BLaER1 (cell line): ENCODE results near the gene SCN8A.

Source experiments
- H3K27ac ChIP-seq: shearing (Covaris generic); formaldehyde crosslinking; 2 replicates; pipeline ENCODE4 v1.8.1; 2022
- H3K27me3 ChIP-seq: shearing (Covaris generic); formaldehyde crosslinking; 2 replicates; pipeline ENCODE4 v1.8.1; 2022
- H3K36me3 ChIP-seq: shearing (Covaris generic); formaldehyde crosslinking; 2 replicates; pipeline ENCODE4 v1.8.1; 2022
- H3K4me1 ChIP-seq: shearing (Covaris generic); formaldehyde crosslinking; 2 replicates; pipeline ENCODE4 v1.8.1; 2022
- H3K4me2 ChIP-seq: shearing (Covaris generic); formaldehyde crosslinking; 2 replicates; pipeline ENCODE4 v1.8.1; 2022
- H3K4me3 ChIP-seq: shearing (Covaris generic); formaldehyde crosslinking; 2 replicates; pipeline ENCODE4 v1.8.1; 2022
- H3K9ac ChIP-seq: shearing (Covaris generic); formaldehyde crosslinking; 2 replicates; pipeline ENCODE4 v1.8.1; 2022
- H3K9me3 ChIP-seq: shearing (Covaris generic); formaldehyde crosslinking; 2 replicates; pipeline ENCODE4 v1.8.1; 2022
- H4K20me1 ChIP-seq: shearing (Covaris generic); formaldehyde crosslinking; 2 replicates; pipeline ENCODE4 v1.8.1; 2022
- Cebpa-rat ChIP-seq: shearing (Covaris generic); IDR thresholded peaks from 2 replicates; pipeline ENCODE4 v1.8.1; 2022

The SCN8A gene

DNA sequence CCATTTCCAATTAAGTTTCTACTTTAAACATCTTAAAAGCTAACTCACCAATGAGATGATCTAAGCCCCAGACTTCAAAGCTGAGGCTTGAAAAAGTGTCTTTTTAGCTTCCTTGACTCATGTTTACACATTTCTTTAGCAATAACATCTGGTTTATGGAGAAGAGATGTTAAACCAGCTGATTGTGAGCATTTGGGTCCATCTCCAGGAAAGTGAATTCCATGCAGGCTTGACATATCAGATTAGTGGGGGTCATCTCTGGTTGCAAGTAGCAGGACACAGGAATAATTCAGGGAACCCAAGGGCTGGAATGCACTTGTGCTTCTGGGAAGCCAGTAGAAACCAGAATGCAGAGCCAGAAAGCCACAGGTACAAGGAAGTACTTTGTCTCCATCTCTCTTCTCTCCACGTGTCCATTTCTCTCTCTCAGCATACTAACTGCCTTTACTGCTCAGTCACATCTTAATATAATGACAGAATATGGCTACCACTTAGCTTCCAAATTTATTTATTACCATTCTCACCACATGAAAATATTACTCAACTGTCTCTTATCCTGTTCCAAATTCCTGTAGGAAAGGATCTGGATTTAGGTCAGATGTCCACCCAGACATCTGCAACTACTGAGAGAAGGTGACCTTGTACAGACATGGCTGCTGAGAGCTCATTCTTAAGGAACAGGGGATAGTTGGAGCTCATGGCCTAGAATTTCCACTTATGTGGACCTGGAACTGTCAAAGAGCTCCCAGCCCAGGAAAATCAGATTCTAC, 104.4 kb downstream of the SCN8A start:
- no peak for TF ChIP-seq Cebpa-rat
- Histone ChIP-seq H3K27ac (no peak overlapping the region), H3K4me3 (no peak overlapping the region), H3K4me2 (no peak overlapping the region), H3K27me3 (no peaks in the 10 kb centered on the region), H3K9ac (no peak overlapping the region), H3K4me1 (no peaks in the 10 kb centered on the region), H4K20me1 (no peaks in the 10 kb centered on the region), H3K9me3 (no peaks in the 10 kb centered on the region), H3K36me3 (no peaks in the 10 kb centered on the region)

GRCh38 chr12:51699219-51699618, 108.2 kb downstream of the SCN8A start:
- no peak overlapping the region for H3K4me3 ChIP-seq
- no peaks in the 10 kb centered on the region for H3K36me3 ChIP-seq
- H4K20me1 ChIP-seq, result no peaks in the 10 kb centered on the region
- no peaks in the 10 kb centered on the region for H3K9me3 ChIP-seq
- no peak overlapping the region for H3K27ac ChIP-seq
- H3K9ac ChIP-seq, result no peak overlapping the region
- no peak for TF ChIP-seq Cebpa-rat
- H3K27me3 ChIP-seq, result no peaks in the 10 kb centered on the region
- no peak overlapping the region for H3K4me2 ChIP-seq
- H3K4me1 ChIP-seq, result peaks cover 6% of the 10 kb centered on the region; the same call in 1 of the 2 replicates

DNA sequence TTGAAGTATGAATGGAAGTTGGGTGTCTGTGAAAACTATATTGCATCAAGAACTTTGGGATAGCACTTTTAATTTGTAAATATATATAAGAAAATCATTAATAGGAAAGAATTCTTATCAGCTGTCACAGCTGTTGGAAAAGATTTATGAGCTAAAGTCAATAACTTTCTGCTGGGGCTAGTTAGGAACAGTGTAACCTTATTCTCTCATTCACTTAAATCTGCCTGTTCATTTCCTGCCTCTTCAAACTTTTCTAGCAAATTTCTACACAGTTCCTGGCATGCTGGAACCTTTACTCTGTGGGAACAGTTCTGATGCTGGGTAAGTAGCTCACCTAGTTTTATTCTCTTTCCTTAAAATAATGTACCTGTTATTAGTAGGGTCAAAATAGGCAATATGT, 109.9 kb downstream of the SCN8A start:
- Histone ChIP-seq H3K9me3 (no peaks in the 10 kb centered on the region), H3K9ac (no peak overlapping the region), H3K4me1 (peaks cover 6% of the 10 kb centered on the region; the same call in 1 of the 2 replicates), H3K36me3 (no peaks in the 10 kb centered on the region), H3K27me3 (no peaks in the 10 kb centered on the region), H4K20me1 (no peaks in the 10 kb centered on the region), H3K27ac (no peak overlapping the region), H3K4me3 (no peak overlapping the region), H3K4me2 (no peak overlapping the region)
- TF ChIP-seq Cebpa-rat, result no peak

DNA sequence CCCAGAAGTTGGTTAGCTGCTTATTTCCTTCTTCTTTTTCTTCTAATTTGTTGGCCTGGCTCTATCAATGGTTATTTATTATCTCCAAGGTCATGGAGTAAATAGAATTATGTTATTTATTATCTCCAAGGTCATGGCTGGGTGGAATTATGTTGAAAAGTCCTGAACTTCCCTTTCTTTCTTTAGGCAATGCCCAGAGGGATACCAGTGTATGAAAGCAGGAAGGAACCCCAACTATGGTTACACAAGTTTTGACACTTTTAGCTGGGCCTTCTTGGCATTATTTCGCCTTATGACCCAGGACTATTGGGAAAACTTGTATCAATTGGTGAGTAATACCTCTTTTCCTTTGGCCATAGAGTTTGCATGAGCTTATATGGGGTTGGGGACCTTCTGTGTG, 111.6 kb downstream of the SCN8A start:
- Histone ChIP-seq H3K27me3 (no peaks in the 10 kb centered on the region), H3K27ac (no peak overlapping the region), H3K4me1 (peaks cover 6% of the 10 kb centered on the region; the same call in 1 of the 2 replicates), H4K20me1 (no peaks in the 10 kb centered on the region), H3K4me2 (no peak overlapping the region), H3K9me3 (no peaks in the 10 kb centered on the region), H3K4me3 (no peak overlapping the region), H3K9ac (no peak overlapping the region), H3K36me3 (no peaks in the 10 kb centered on the region)
- TF ChIP-seq Cebpa-rat, result no peak

- Histone ChIP-seq H3K27me3 (no peaks in the 10 kb centered on the region), H3K4me1 (peaks cover 6% of the 10 kb centered on the region; the same call in 1 of the 2 replicates), H3K9ac (no peak overlapping the region), H3K36me3 (no peaks in the 10 kb centered on the region), H3K4me2 (no peak overlapping the region), H3K4me3 (no peak overlapping the region), H3K27ac (no peak overlapping the region), H4K20me1 (no peaks in the 10 kb centered on the region), H3K9me3 (no peaks in the 10 kb centered on the region)
- no peak for TF ChIP-seq Cebpa-rat
Observed at GRCh38 chr12:51705450-51705849, 114.4 kb downstream of the SCN8A start.

DNA sequence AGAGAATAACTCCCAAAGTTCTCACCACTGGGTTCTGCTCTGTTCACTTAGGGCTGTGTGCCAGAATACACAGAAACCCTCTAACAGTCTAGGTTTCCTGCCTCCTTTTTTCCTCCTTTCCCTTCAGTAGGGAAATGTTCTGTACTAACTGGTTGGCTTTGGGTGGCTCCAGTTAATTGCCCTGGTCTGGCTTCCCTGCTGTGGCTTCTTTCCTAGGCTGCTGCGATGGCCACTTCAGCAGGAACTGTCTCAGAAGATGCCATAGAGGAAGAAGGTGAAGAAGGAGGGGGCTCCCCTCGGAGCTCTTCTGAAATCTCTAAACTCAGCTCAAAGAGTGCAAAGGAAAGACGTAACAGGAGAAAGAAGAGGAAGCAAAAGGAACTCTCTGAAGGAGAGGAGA, 115.2 kb downstream of the SCN8A start:
- H3K27me3 ChIP-seq, result no peaks in the 10 kb centered on the region
- H3K27ac ChIP-seq, result no peak overlapping the region
- H3K4me1 ChIP-seq, result peaks cover 6% of the 10 kb centered on the region; the same call in 1 of the 2 replicates
- H3K4me2 ChIP-seq, result no peak overlapping the region
- no peaks in the 10 kb centered on the region for H4K20me1 ChIP-seq
- no peak overlapping the region for H3K9ac ChIP-seq
- H3K9me3 ChIP-seq, result no peaks in the 10 kb centered on the region
- TF ChIP-seq Cebpa-rat, result no peak
- no peak overlapping the region for H3K4me3 ChIP-seq
- no peaks in the 10 kb centered on the region for H3K36me3 ChIP-seq

- no peak overlapping the region for H3K9ac ChIP-seq
- no peaks in the 10 kb centered on the region for H3K9me3 ChIP-seq
- no peaks in the 10 kb centered on the region for H3K4me1 ChIP-seq
- no peak overlapping the region for H3K27ac ChIP-seq
- H3K4me3 ChIP-seq, result no peak overlapping the region
- TF ChIP-seq Cebpa-rat, result no peak
- no peaks in the 10 kb centered on the region for H4K20me1 ChIP-seq
- H3K27me3 ChIP-seq, result no peaks in the 10 kb centered on the region
- H3K4me2 ChIP-seq, result no peak overlapping the region
- H3K36me3 ChIP-seq, result no peaks in the 10 kb centered on the region
Observed at GRCh38 chr12:51714666-51715065, 123.6 kb downstream of the SCN8A start.

DNA sequence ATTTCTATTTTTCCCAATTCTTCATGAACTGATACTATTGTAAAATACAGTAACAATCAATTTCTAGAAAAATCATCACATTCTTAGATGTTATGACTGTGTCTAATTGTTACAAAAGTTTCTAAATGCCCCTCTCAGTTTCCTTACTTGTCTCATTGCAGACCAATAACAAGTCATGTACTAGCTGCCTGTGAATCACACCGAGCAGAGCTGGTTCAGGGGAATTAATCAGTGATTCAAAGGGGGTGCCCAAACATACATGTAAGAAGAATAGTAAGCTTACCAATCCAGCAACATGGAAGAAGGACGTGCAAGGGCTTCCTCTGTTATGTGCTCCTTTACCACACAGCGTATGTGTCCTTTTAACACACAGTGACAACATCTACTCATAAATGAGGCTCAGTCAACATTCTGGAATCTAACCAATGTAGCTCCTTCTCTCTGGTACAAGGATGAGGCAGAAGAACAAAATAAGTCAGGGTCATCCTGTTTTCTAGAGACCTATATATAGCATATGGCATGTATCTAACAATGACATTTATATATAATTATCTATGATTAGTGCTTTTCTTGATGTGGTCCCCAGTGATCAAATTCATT, 126.4 kb downstream of the SCN8A start:
- no peaks in the 10 kb centered on the region for H3K36me3 ChIP-seq
- H3K4me3 ChIP-seq, result no peak overlapping the region
- H3K4me2 ChIP-seq, result no peak overlapping the region
- no peak overlapping the region for H3K27ac ChIP-seq
- no peak for TF ChIP-seq Cebpa-rat
- no peaks in the 10 kb centered on the region for H3K9me3 ChIP-seq
- H4K20me1 ChIP-seq, result no peaks in the 10 kb centered on the region
- H3K27me3 ChIP-seq, result no peaks in the 10 kb centered on the region
- H3K4me1 ChIP-seq, result no peaks in the 10 kb centered on the region
- no peak overlapping the region for H3K9ac ChIP-seq

DNA sequence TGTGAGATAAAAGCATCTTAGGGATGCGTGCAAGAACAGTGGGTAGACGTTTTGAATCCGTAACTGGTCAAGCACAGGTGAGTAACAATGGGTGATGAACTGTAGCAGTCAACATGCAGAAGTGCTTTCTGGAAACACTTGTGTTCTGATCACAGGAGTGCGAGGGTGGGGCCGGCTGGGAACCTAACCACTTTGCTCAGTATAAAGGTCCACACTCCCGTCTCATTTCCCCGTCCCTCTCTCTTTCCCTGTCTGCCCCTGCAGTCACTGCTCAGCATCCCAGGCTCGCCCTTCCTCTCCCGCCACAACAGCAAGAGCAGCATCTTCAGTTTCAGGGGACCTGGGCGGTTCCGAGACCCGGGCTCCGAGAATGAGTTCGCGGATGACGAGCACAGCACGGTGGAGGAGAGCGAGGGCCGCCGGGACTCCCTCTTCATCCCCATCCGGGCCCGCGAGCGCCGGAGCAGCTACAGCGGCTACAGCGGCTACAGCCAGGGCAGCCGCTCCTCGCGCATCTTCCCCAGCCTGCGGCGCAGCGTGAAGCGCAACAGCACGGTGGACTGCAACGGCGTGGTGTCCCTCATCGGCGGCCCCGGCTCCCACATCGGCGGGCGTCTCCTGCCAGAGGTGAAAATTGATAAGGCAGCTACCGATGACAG, 130.4 kb downstream of the SCN8A start:
- Histone ChIP-seq H3K9me3 (no peaks in the 10 kb centered on the region), H3K36me3 (no peaks in the 10 kb centered on the region), H3K27ac (no peak overlapping the region), H3K27me3 (no peaks in the 10 kb centered on the region), H3K4me1 (no peaks in the 10 kb centered on the region), H3K4me3 (no peak overlapping the region), H4K20me1 (no peaks in the 10 kb centered on the region), H3K9ac (no peak overlapping the region), H3K4me2 (no peak overlapping the region)
- no peak for TF ChIP-seq Cebpa-rat

GRCh38 chr12:51722431-51722830, 131.4 kb downstream of the SCN8A start:
- H3K4me3 ChIP-seq, result no peak overlapping the region
- H3K9me3 ChIP-seq, result no peaks in the 10 kb centered on the region
- H3K4me1 ChIP-seq, result no peaks in the 10 kb centered on the region
- no peaks in the 10 kb centered on the region for H3K27me3 ChIP-seq
- H3K4me2 ChIP-seq, result no peak overlapping the region
- no peak overlapping the region for H3K9ac ChIP-seq
- H3K27ac ChIP-seq, result no peak overlapping the region
- TF ChIP-seq Cebpa-rat, result no peak
- H3K36me3 ChIP-seq, result no peaks in the 10 kb centered on the region
- no peaks in the 10 kb centered on the region for H4K20me1 ChIP-seq
